Common myeloid progenitor, CD34-positive (primary cell): Measurements from ENCODE around the gene STX4.

Source experiments
- CTCF ChIA-PET: fragments of 350-600 bp; sonication (Branson Sonifier 250); formaldehyde crosslinking; loops from one replicate; lab custom pipeline; 2021; ENCODE audit warnings: antibody characterized with exemption; lab: Charles Lee
- POLR2A ChIA-PET: fragments of 350-600 bp; sonication (Branson Sonifier 250); formaldehyde crosslinking; loops from one replicate; lab custom pipeline; 2021; ENCODE audit warnings: antibody characterized with exemption; lab: Charles Lee
- DNase-seq, 3 donors: peaks; one replicate each; pipeline versions ENCODE4 v3.0.0 to v3.0.0-alpha.2; 2013
- H3K27ac ChIP-seq, 2 experiments: 1 replicate in 1 of 2; 2 replicates in 1 of 2; pipeline ENCODE4 v1.7.0; 2013; ENCODE audit warnings: inconsistent platforms in 2 of 2, low read length in 2 of 2, mild to moderate bottlenecking in 2 of 2, low read depth in 1 of 2, moderate library complexity in 1 of 2; ENCODE audit not compliant: severe bottlenecking in 2 of 2, insufficient read depth in 1 of 2, poor library complexity in 1 of 2
- H3K27me3 ChIP-seq, 5 experiments: replicated peaks in 2 of 5; 1 replicate in 3 of 5; 2 replicates in 2 of 5; pipeline versions ENCODE4 v1.6.1 to v1.7.0; 2013; ENCODE audit warnings: low read length in 4 of 5, mild to moderate bottlenecking in 2 of 5, moderate library complexity in 2 of 5, inconsistent platforms in 1 of 5; ENCODE audit not compliant: insufficient read depth in 5 of 5, control insufficient read depth in 4 of 5
- H3K36me3 ChIP-seq, 4 experiments: 1 replicate in 2 of 4; 2 replicates in 2 of 4; pipeline versions ENCODE4 v1.6.1 to v1.7.0; 2013; ENCODE audit warnings: low read length in 3 of 4, control low read depth in 1 of 4, mild to moderate bottlenecking in 1 of 4; ENCODE audit not compliant: control insufficient read depth in 4 of 4, insufficient read depth in 4 of 4
- H3K4me1 ChIP-seq, 4 experiments: 1 replicate in 3 of 4; 2 replicates in 1 of 4; pipeline versions ENCODE4 v1.6.1 to v1.7.1; 2013; ENCODE audit warnings: low read length in 3 of 4, mild to moderate bottlenecking in 3 of 4, control low read depth in 1 of 4, inconsistent platforms in 1 of 4, moderate library complexity in 1 of 4; ENCODE audit not compliant: control insufficient read depth in 4 of 4, insufficient read depth in 4 of 4; ENCODE audit errors: control extremely low read depth in 1 of 4
- H3K4me3 ChIP-seq, 7 experiments: 1 replicate in 4 of 7; 2 replicates in 3 of 7; pipeline versions ENCODE4 v1.5.1 to v1.7.0; 2013; ENCODE audit warnings: mild to moderate bottlenecking in 7 of 7, low read length in 6 of 7, moderate library complexity in 6 of 7, inconsistent platforms in 2 of 7, low read depth in 2 of 7, control low read depth in 1 of 7; ENCODE audit not compliant: insufficient read depth in 4 of 7, control insufficient read depth in 1 of 7; ENCODE audit errors: extremely low read depth in 1 of 7
- H3K9me3 ChIP-seq, 5 experiments: 1 replicate in 4 of 5; 2 replicates in 1 of 5; pipeline versions ENCODE4 v1.6.1 to v1.7.1; 2013; ENCODE audit warnings: low read length in 4 of 5, mild to moderate bottlenecking in 2 of 5, inconsistent platforms in 1 of 5, low read depth in 1 of 5, moderate library complexity in 1 of 5; ENCODE audit not compliant: control insufficient read depth in 4 of 5, insufficient read depth in 2 of 5; ENCODE audit errors: control extremely low read depth in 1 of 5
- WGBS: methylation state at CpG from one replicate; pipeline ENCODE4 v1.1.5; 2013; ENCODE audit not compliant: insufficient coverage; 5-methylcytosine and 5-hydroxymethylcytosine counted together

The STX4 gene

GRCh38 chr16:31005350-31006085 lies 27.8 kb upstream of the STX4 start:
- no peak for DNase-seq
- ChIA-PET POLR2A (no interaction called here), CTCF (interaction anchor here (1.6 to 7.5 kb wide), 3 partner anchors 12 to 22 kb away, joined by 3 to 40 read pairs (median 8); partner anchors contain the start of gene HSD3B7)
- H3K27me3 ChIP-seq: peaks cover 0 to 15% (median 4%) of the 10 kb centered on the region in 5 experiments
- H3K4me1 ChIP-seq: peaks cover 0 to 4% (median 2%) of the 10 kb centered on the region in 4 experiments
- H3K27ac ChIP-seq: no peak overlapping the region
- H3K4me3 ChIP-seq: no peak overlapping the region
- H3K36me3 ChIP-seq: no peaks in the 10 kb centered on the region
- no peaks in the 10 kb centered on the region for H3K9me3 ChIP-seq
- WGBS: 89% methylated on average over 14 of the region's 16 CpGs

GRCh38 chr16:31006086-31006385 lies 27.3 kb upstream of the STX4 start:
- H3K27ac ChIP-seq: no peak overlapping the region
- H3K36me3 ChIP-seq: no peaks in the 10 kb centered on the region
- POLR2A ChIA-PET: no interaction called here
- H3K4me1 ChIP-seq: peaks cover 0 to 7% (median 5%) of the 10 kb centered on the region in 4 experiments
- H3K9me3 ChIP-seq: no peaks in the 10 kb centered on the region
- 85% methylated on average over 7 of the region's 7 CpGs for WGBS
- H3K4me3 ChIP-seq: no peak overlapping the region
- peaks cover 0 to 18% (median 8%) of the 10 kb centered on the region in 5 experiments for H3K27me3 ChIP-seq
- CTCF ChIA-PET: interaction anchor here (0.6 to 1.9 kb wide), 2 partner anchors 21 to 24 kb away, joined by 3 to 8 read pairs; partner anchors contain the start of gene HSD3B7
- DNase-seq: no peak

- Histone ChIP-seq H3K27me3 (peaks cover 0 to 24% (median 13%) of the 10 kb centered on the region in 5 experiments), H3K4me3 (no peak overlapping the region), H3K9me3 (no peaks in the 10 kb centered on the region), H3K4me1 (peaks cover 0 to 9% (median 5%) of the 10 kb centered on the region in 4 experiments), H3K27ac (no peak overlapping the region), H3K36me3 (no peaks in the 10 kb centered on the region)
- POLR2A ChIA-PET: no interaction called here
- DNase-seq: no peak
- 98% methylated on average over 6 of the region's 8 CpGs for WGBS
- CTCF ChIA-PET: interaction anchor here (0.6 to 1.9 kb wide), 3 partner anchors 21 to 38 kb away, joined by 3 to 8 read pairs (median 3); partner anchors contain the start of gene HSD3B7
Measured at GRCh38 chr16:31006589-31006988, 26.8 kb upstream of the STX4 start.

GRCh38 chr16:31007684-31008083 lies 25.7 kb upstream of the STX4 start:
- no peak for DNase-seq
- no peaks in the 10 kb centered on the region for H3K36me3 ChIP-seq
- H3K9me3 ChIP-seq: no peaks in the 10 kb centered on the region
- no peak overlapping the region for H3K27ac ChIP-seq
- WGBS: 86% methylated on average over 5 of the region's 6 CpGs
- H3K27me3 ChIP-seq: peaks cover 0 to 33% (median 17%) of the 10 kb centered on the region in 5 experiments
- POLR2A ChIA-PET: interaction anchor here (1.7 kb wide), 1 partner anchor 26 kb away, joined by 3 read pairs; no protein-coding TSS in a partner anchor
- peaks cover 0 to 9% (median 5%) of the 10 kb centered on the region in 4 experiments for H3K4me1 ChIP-seq
- CTCF ChIA-PET: no interaction called here
- H3K4me3 ChIP-seq: no peak overlapping the region

GRCh38 chr16:31008149-31008548 lies 25.2 kb upstream of the STX4 start:
- ChIA-PET CTCF (interaction anchor here (1.1 to 1.2 kb wide), 2 partner anchors 25 to 50 kb away, joined by 3 read pairs; no protein-coding TSS in a partner anchor), POLR2A (interaction anchor here (1.1 to 1.7 kb wide), 2 partner anchors 9 to 27 kb away, joined by 3 read pairs; no protein-coding TSS in a partner anchor)
- H3K9me3 ChIP-seq: no peaks in the 10 kb centered on the region
- peaks cover 0 to 33% (median 17%) of the 10 kb centered on the region in 5 experiments for H3K27me3 ChIP-seq
- no peak overlapping the region for H3K4me3 ChIP-seq
- DNase-seq: peak in 1 of 3 donors; percentile 44
- H3K27ac ChIP-seq: no peak overlapping the region
- 89% methylated on average over 5 of the region's 6 CpGs for WGBS
- H3K36me3 ChIP-seq: no peaks in the 10 kb centered on the region
- H3K4me1 ChIP-seq: peaks cover 0 to 9% (median 5%) of the 10 kb centered on the region in 4 experiments

- POLR2A ChIA-PET: interaction anchor here (1.1 to 1.7 kb wide), 2 partner anchors 10 to 27 kb away, joined by 3 read pairs; no protein-coding TSS in a partner anchor
- H3K4me3 ChIP-seq: no peak overlapping the region
- DNase-seq: no peak
- H3K4me1 ChIP-seq: peaks cover 0 to 9% (median 5%) of the 10 kb centered on the region in 4 experiments
- 100% methylated on average over 3 of the region's 5 CpGs for WGBS
- no peaks in the 10 kb centered on the region for H3K9me3 ChIP-seq
- peaks cover 0 to 33% (median 18%) of the 10 kb centered on the region in 5 experiments for H3K27me3 ChIP-seq
- CTCF ChIA-PET: interaction anchor here (1.1 to 1.2 kb wide), 2 partner anchors 26 to 49 kb away, joined by 3 read pairs; no protein-coding TSS in a partner anchor
- H3K36me3 ChIP-seq: no peaks in the 10 kb centered on the region
- H3K27ac ChIP-seq: no peak overlapping the region
Measured at GRCh38 chr16:31008551-31008950, 24.8 kb upstream of the STX4 start.
